C4-2B (cell line): ENCODE results near the gene DMAP1.

Experiments
- CTCF ChIP-seq: fragments of 450-650 bp; conservative IDR thresholded peaks from 2 replicates; pipeline ENCODE4 v1.5.1; 2017; ENCODE audit warnings: mild to moderate bottlenecking
- ZFX ChIP-seq: fragments of 450-650 bp; IDR thresholded peaks from 2 replicates; pipeline ENCODE4 v1.6.1; 2017

DNA sequence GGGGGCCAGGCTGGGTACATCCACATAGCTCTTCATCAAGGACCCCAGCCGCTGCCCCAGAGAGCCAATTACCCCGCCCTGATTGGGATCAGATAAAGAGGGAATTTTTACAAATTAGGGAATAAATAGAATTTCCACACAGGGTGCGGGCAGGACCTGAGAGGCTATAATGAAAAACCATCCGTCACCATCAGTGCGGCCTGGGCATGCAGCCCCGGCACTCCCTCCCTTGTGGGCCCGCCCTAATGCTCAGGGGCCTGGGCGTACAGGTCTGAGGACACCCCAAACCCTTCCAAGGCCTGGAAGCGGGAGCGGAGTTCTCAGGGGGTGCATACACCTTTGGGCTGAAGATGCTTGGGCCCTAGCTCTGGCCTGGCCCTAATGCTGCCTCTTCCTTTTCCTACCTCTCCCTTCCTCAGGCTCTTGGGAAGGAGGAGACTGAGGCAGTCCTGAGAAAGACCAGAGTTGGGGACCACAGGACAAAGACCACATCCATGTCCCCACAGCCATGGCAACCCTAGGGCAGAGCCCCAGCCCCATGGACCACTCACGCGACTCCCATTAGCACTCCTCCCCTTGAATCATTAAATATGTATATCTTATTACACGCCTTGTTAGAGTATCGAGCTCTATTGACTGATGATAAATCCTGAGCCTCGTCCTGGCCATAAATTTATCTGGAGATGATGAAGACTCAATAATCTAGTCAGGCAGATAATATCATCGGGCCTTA is 16.3 kb downstream of the DMAP1 start:
- TF ChIP-seq CTCF (no peak), ZFX (no peak)
